RCC 7860 (cell line): ENCODE results near the gene BEST3.

Experiments used
- DNase-seq: peaks from one replicate; pipeline ENCODE4 v3.0.0-alpha.2; 2015; ENCODE audit warnings: low spot score
- FAIRE-seq: peaks from 2 replicates; lab custom pipeline; 2012; peaks lifted over from hg19 to GRCh38; lab: Jason Lieb, UNC

The BEST3 gene

DNA sequence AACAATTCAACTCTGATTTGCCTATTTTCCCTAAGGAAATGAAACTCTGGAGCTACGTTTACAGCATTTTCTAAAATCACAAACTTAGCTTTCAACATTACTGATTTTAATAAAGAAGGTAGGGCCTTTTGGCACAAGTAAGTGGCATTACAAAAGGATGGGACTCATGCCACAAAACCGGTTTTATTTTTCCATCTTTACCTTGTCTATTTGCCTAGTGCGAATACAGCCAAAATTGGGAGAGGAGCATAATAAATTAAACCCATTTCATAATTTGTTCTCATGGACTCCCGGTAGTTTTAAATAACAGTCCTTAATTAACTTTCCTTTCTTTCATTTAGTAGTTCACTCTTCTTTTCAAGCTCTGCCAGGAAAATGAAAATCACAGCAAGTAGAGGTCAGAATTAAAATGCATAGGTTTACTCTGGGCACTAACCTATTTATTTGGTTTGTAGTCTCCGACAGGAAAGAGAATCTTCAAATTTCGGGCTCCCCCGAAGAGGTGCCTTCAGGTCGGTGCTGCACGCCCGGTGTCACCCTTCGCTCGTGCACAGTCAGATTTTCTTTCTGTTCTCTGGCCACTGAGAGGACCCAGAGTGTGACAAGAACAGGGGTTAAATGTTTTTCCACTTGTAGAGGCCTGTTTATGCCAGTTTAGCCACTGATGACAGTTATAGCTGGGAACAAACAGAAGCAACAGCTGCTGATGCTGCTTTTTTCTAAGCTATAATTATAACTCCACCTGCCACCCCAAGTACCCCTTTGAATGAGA lies at the start of gene BEST3:
BEST3 (minus strand) TSS at position 535 of the 772 bp plus-strand sequence. CDS start 1,505 bp downstream, outside the sequence.
- DNase-seq, result no peak
- FAIRE-seq, result no peak

DNA sequence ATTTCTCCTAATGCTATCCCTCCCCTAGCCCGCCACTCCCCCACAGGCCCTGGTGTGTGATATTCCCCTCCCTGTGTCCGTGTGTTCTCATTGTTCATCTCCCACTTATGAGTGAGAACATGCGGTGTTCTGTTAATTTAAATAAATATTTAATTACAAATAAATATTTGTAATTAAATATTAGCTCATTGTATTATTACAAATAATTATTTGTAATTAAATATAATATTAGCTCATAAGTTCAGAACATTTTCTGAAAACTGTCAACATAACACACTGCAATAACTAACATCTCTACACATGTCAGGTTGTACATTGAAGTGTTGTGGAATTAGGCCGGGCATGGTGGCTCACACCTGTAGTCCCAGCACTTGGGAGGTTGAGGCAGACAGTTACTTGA lies 45.0 kb upstream of the BEST3 start:
- no peak for DNase-seq
- no peak for FAIRE-seq

DNA sequence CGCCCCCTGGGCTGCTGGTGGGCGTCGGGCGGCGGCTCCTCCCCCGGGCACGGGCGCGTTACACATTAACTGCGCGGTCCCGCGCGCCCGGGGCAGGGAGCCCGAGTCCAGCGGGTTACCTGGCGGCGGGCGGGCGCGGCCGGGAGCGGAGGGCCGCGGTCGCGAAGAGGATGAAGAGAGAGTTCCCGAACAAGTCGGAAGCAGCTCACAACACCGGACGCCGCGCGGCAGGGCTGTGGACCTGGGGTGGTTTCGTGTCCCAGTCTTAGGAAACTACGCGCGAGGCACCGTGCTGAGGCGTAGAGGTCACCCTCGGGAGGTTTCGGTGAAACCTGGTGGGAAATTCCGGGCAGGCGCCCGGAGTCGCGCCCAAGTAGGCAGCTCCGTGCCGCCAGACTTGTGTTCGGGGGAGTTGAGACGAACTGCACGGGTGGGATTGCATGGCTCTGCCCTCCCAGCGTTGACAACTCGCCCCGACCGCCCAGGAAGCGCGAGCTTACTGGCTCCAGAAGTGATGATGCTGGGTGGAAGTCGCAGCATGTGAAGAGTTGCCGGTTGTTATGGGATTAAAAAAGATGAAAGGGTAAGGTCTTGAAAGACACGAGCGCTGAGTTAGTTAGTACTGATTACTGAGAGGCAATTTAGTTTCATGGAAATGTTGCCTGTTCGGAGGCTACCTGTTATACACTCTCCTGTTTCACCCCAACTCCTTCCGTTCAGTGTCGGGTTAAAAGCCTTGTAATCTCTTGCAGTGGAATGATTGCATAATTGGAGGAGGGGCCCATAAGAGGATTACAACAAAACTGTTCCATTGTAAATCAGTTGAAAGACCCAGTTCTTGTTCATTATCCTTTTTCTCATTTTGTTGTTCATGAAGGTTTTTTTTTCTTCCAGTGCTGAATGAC lies 40.4 kb upstream of the BEST3 start:
- DNase-seq, result no peak
- no peak for FAIRE-seq

DNA sequence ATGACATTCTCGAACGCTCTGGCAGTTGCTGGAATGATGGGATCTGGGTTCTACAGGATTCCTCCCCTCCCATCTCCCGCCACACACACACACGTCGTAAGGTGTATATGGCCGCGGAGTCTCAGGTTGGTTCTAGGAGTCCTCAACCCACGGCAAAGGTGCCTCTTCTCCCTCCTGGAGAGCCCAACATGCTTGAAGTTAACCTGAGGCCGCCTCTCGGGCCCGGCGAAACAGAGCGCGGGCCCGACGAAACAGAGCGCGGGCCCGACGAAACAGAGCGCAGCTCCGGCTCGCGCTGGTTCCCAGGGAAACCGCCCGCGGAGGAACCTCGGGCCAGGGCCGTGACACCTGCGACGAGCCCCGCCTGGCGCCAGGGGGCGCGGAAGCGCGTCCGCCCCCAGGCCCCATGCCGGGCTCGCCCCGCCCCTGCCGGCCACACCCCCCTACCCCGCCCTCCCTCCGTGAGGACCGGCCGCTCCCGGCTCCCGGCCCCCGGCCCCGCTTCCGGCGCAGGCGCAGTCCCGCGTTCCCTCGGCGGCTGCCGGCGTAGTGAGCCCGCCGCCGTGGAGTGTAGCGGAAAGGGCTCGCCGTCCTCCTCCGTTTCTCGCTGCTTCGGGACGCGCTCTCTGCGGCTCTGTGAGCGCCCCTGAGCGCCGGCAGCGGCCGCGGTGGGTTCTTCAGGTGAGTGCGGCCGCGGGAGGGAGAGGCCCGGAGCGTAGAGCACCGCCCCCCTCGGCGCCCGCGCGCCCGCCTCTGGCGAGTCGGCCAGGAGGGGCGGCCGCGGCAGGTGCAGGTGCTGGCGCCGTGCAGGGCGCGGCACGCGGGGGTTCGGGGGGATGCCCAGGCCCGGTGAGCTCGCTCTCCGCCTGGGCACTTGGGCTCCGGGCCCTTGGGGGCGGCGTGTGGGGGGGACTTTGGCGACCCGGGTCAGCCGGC lies 39.5 kb upstream of the BEST3 start, which contains the start of gene RAB3IP:
RAB3IP (plus strand) TSS at position 510 of the 936 bp plus-strand sequence. CDS start 16,549 bp downstream, outside the sequence.
- no peak for FAIRE-seq

DNA sequence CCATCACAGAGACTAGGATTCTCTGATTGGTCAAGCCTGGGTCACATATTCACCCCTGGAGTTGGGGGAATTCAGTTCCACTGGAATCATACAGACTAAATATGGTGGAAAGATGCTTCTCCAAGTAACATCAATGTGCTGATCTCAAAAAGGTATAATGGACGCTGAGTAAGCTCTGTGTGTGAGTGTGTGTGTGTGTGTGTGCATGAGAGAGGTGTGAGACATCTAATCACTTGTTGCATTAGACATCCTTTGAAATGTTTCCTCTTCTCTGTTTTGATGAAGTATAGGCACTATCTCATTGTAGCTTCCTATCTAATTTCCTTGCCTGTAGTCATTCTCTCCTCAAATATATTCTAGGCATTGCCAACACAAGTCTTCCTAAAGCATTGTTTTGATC lies 34.5 kb upstream of the BEST3 start:
- FAIRE-seq, result no peak
- no peak for DNase-seq

More for the DNA sequence above, 39.5 kb upstream of the BEST3 start, which contains the start of gene RAB3IP:
- DNase-seq, result peak; percentile 55

DNA sequence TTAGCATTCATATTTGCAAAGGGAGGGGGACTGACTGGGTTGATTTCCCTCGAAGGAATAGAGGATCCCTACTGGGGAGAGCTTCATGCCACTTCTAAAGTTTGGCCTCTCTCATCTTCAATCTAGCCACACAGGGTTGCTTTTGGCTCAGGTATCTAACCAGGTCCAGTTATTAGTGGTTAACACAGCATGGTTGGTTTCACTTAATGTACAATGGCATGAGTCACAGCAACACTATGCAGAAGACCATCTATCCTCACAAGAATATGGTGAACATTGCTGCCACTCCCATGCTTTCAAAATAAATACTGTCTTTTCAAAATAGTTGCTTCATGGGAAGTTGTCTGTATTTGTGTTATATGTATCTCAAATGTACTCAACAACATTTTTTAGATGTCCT lies 33.0 kb upstream of the BEST3 start:
- FAIRE-seq, result peak; percentile 87
- peak; percentile 46 for DNase-seq

DNA sequence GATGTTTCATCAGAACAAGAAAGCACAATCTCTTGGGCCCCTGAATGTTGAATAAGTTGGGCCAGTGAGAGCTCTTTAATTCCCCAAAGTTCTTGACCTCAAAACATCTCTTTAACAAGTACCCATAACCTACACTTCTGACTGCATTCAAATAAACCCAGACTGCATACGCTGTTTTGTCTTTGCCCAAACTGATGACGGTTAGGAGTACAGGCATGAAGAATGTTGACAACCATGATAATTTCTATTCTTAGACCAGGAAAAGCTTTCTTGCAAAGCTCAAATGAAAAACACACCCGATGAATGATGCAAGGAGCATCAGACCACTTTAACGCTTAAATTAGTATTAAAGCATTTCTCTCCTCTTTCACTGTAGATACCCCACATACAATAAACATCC lies 27.8 kb upstream of the BEST3 start:
- DNase-seq, result no peak
- FAIRE-seq, result no peak

DNA sequence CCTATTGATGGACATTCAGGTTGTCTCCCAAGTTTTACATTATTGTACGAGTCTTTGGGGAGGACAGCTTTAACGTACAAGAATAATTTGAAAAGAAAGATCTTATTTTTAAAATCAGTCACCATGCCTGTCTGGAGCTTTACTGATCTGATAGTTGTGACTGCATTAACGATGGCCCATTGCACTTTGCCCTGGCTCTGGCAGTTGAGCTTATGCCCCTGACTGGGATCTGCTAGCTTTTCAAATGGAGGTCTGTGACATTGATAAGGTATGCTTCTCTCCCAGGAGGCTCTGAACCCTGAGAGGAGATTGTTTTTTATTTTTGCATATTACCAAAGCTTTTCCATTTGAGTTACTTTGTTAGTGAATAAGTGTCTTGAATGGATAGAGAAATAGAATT lies 21.6 kb upstream of the BEST3 start:
- no peak for DNase-seq
- no peak for FAIRE-seq

DNA sequence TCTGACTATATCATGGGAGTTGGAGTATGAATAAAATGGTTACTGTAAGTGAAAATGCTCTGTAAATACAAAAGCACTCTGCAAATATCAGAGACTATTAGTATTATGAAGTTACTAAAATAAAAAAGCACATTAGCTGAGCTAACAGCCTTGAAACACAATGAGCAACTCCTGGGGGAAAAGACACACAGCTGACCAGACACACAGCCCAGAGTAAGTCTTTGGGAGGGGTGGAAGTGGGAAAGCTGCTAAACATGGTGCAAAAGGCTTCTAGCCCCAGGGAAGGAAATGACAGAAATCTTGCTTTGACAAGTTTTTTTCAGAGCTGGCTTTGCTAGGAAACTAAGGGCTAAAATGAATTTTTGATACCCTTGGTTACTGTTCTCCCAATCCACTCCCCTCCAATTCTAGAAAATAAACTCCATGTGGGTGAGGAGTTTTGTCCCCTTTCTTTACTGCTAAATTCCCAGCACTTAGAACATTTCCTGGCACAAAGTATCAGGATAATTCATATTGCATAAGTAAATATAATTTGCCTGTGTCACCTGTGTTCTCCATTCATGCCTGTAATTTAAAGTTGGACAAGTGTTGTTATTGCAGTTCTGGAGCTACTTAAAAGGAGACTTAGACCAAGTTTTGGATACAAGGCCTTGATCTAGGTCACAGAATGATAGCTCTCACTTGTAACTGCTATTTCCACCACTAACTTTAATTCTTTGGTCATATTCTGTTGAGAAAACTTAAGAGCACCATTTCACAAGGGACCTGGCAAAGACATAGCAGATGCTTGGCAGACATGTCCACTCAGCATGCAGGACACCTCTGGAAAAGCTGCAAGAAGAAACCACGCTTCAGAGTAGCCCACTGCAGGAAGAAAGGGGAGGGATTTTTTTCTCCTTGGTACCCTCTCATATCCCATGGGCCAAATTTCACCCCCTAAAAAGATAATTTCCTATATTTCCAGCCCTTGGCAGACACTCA lies 20.5 kb upstream of the BEST3 start:
- FAIRE-seq (no peak), DNase-seq (no peak)

DNA sequence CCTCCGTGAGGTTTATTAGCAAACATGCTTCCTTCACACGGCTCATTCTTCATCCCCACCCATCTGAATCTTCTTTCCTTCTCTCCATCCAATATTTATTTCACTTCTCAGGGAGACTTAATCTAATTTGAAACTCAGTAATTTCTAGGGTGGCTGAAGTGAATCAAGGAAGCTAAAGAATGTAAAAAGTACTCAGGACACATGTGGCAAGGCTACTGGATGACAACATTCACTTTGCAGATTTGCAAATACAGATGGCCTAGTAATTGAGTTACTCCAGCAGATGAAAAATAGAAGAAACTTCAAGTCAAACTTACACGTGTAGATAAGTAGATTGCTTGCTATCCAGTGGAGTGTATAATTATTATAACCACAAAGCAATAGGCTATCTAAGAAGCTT lies 15.4 kb upstream of the BEST3 start:
- DNase-seq (no peak), FAIRE-seq (no peak)

DNA sequence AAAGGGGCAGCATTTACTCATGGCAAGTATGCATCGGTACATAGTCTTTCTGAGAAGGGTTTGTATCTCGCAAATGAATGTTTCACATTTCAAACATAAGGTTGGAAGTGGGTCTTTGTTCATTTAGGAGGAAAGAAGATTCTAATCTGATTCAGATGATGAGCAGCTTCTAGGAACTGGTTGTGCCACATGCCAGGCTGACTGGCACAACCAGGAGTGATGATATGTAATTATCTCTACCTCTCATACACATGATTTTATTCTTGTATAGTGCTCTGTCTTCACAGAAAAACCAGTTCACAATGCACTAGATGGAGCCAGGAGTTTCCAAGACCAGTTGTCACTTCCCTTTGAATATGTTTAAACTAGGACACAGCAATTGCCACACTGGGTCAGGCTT lies 13.7 kb upstream of the BEST3 start:
- no peak for FAIRE-seq

DNA sequence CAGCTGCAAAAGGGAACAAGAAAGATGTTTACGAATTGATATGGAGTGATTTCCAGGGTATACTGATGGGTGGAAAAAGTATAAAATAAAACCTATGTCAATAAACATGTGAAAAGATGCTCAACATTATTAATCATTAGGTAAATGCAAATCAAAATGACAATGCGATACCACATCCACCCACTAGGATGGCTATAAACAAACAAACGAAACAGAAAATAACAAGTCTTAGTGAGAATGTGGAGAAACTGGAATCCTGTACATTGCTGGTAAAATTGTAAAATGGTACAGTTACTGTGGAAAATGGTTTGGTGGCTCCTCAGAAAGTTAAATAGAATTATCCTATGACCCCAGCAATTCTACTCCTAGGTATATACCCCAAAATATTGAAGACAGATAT lies 9.5 kb upstream of the BEST3 start:
- FAIRE-seq (no peak), DNase-seq (no peak)

More for the DNA sequence above, 13.7 kb upstream of the BEST3 start:
- no peak for DNase-seq

DNA sequence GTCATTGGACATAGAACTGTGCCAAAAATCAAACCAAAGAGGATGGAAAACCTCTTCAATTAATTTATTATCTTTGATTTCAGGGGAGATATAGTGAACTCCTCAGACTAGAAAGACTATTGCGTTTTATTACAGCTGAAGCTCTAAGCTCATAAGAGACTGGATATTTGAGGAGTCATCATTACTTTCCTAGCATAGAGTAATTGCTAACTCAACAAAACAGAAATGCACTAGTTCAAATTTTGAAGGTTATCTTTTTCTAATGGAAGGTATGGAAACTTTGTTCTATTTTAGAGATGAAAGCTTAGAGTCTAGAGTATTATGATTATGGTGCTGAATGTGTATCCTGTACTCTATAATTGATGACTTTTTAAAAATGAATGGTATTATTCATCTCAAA lies 5.3 kb upstream of the BEST3 start:
- no peak for DNase-seq
- no peak for FAIRE-seq

DNA sequence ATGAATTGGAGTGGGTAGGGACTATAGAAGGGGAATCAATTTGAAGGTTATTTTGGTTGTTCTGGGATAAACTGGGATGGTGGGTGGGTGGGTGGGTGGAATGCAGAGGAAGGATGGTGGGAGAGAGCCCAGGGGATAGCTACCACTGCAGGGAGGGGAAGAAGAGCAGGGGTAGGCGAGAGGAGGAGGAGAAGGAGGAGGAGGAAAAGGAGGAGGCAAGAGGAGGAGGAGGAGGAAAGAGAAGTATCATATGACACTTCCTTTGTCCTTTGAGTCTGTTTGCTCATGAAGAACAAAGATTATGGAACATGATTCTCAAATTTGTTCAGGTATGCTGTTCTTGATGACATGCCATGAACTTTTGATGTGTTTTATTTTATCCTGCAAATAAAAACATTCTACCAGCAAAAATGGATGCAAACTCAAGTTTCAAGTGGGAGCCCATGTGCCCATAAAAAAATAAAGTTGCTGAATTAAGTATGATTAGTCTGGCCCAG lies 4.1 kb upstream of the BEST3 start:
- no peak for DNase-seq

DNA sequence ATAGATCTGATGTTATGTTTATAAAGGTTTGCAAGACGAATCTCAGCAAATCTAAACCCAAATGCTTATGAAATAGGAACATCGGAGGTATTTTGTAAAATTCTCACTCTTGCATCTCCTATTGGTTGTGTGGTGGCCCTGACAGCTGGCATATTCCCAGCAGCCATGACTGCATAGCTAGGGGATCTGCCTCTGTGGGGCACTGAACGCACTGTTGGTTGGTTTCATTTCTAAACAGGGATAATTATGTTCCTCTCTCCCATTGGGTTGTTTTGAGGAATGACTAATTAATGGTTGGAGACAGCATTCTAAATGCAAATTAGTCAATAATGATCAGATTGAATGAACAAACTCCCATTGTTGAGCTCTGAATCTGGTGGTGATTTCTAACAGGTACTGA lies 2.7 kb upstream of the BEST3 start:
- FAIRE-seq, result no peak
- DNase-seq, result no peak

More for the DNA sequence above, 4.1 kb upstream of the BEST3 start:
- FAIRE-seq, result no peak

DNA sequence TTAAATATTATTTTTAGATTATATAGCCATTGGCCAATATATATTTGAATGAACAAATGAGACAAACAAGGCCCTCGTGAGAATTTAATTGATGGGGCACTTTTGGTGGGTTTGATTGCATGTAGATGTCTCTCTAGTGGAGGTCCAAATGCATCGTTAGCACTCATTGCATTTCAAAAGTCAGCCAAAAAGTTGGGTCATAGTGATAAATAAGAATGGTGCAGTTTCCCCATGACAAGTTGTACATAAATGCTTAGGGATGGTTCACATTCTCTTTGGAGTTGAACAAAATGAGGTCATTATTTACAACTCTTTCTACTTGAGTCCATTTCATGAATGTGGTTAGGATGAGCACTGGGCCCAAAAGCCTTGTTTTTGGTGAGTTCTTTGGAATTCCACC lies 1.0 kb downstream of the BEST3 start:
- DNase-seq, result no peak
- FAIRE-seq, result no peak

DNA sequence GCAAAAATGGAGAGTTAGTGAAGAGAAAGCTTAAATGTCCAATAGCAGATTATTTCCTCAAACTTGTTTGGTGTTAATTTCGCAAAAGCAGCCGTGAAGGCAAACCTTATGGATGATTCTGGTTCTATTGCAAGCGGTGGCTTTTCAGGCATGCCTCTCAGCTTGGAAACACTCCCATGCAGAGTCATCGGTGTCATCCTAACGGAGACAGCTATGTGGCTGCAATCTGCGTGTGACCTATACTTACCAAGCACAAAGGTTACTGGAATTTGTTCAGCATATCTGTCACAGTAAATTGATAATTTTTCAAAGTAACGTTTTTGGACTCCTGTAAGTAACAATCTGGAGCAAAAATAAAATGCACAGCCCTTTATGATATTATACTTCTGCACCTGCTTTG lies 5.0 kb downstream of the BEST3 start:
- FAIRE-seq (no peak), DNase-seq (no peak)

DNA sequence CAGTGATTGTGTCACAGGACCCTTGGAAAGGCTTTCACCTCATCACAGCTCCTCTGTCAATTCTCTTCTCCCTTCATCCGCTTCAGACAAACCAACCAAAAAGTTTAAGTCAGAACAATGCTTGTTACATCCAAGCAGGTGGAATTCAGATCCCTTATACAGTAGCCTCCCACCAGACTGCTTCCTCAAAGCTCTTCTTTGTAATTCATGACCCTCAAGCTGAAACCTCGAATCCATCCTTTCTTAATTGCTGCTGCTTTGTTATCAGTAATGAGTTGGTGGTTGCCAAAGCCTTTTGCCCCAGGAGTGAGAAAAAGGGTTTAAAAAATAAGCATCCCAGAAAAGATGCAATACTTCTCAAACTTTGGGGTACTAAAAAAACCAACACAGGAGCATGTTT lies 9.5 kb downstream of the BEST3 start:
- FAIRE-seq, result no peak
- no peak for DNase-seq
